ENCODE measurements around the gene TAS2R50. TPM values are rescaled to one million over a fixed set of nuclear protein-coding genes. Genes with fewer than 3 reads are reported as not detected.

The TAS2R50 gene
- total and polyA plus RNA-seq, 8 donors, result 0.40 to 0.74 (median 0.60) TPM; not detected in 2

DNA sequence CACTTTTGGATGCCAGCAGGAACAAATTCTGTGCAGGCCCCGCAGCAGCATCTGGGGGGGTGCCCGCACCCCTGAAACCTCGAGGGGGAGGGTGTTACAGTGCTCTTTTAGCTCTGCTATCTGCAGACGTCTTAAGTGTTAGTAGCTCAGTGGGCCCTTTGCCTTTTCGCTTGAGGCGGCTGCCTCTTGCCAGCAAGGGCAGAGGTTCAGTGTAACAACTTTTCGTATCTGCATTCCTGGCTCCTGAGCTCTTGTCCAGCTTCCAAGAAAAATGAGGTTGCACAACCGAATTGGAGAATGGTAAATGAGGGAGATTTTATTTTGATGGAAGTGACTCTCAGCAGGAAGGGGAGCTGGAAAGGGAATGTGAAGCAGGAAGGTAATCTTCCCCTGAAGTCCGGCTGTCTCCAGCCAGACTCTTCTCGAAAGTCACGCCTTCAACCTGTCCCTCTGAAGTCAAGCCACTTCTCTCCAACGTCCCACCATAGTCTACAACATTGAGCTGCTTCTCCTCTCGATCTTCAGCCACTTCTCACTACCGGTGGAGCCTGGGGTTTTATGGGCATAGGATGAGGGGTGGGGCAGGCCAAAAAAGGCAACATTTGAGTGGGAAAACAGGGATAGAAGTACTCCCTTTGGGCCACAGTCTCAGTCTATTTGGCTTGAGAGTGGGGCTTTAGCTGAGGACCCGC is 17.8 kb downstream of the TAS2R50 start:
- Histone ChIP-seq H3K9me3 (no peaks in the 10 kb centered on the region), H3K4me3 (no peak overlapping the region), H3K27ac (no peak overlapping the region), H3K4me1 (no peaks in the 10 kb centered on the region), H3K36me3 (no peaks in the 10 kb centered on the region), H3K27me3 (no peaks in the 10 kb centered on the region)
- TF ChIP-seq, protein P1, sequence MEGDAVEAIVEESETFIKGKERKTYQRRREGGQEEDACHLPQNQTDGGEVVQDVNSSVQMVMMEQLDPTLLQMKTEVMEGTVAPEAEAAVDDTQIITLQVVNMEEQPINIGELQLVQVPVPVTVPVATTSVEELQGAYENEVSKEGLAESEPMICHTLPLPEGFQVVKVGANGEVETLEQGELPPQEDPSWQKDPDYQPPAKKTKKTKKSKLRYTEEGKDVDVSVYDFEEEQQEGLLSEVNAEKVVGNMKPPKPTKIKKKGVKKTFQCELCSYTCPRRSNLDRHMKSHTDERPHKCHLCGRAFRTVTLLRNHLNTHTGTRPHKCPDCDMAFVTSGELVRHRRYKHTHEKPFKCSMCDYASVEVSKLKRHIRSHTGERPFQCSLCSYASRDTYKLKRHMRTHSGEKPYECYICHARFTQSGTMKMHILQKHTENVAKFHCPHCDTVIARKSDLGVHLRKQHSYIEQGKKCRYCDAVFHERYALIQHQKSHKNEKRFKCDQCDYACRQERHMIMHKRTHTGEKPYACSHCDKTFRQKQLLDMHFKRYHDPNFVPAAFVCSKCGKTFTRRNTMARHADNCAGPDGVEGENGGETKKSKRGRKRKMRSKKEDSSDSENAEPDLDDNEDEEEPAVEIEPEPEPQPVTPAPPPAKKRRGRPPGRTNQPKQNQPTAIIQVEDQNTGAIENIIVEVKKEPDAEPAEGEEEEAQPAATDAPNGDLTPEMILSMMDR (IDR thresholded peaks at IDR 0.05), result no peak
- FAIRE-seq, result no peak
- WGBS, 2 donors, result 65 to 71% methylated on average over 15 of the region's 15 CpGs
- peak in 3 of 6 donors; percentile 7 to 19 (median 15) for DNase-seq
- peak; percentile 27 to 78 (median 58) for ATAC-seq
- intact Hi-C loops (cut with DNase I), result no loop called here

DNA sequence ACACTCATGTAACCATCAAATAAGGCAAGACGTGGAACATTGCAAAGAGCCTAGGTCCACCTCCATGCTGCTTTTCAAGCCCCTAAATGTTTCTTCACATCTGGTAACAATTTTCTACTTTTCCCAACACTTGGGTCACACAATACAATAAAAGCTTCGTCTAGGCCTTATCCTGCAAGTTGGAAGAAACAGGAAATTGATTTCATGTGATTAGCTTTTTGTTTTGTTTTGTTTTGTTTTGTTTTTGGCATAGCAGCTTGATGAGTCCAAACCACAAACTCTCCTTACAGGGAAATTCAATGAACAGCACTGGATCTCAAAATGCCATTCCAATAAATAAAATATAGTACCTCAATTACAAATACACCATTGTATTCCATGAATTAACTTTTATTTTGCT is 19.3 kb downstream of the TAS2R50 start:
- Histone ChIP-seq H3K4me1 (no peaks in the 10 kb centered on the region), H3K27me3 (no peaks in the 10 kb centered on the region), H3K36me3 (no peaks in the 10 kb centered on the region), H3K27ac (no peak overlapping the region), H3K9me3 (no peaks in the 10 kb centered on the region), H3K4me3 (no peak overlapping the region)
- TF ChIP-seq, protein P1 (IDR thresholded peaks at IDR 0.05), result no peak
- FAIRE-seq, result no peak
- whole genome bisulfite sequencing, 2 donors, result 68 to 75% methylated on average over 2 of the region's 2 CpGs
- intact Hi-C loops (cut with DNase I), result no loop called here
- no peak for DNase-seq
- no peak for ATAC-seq

DNA sequence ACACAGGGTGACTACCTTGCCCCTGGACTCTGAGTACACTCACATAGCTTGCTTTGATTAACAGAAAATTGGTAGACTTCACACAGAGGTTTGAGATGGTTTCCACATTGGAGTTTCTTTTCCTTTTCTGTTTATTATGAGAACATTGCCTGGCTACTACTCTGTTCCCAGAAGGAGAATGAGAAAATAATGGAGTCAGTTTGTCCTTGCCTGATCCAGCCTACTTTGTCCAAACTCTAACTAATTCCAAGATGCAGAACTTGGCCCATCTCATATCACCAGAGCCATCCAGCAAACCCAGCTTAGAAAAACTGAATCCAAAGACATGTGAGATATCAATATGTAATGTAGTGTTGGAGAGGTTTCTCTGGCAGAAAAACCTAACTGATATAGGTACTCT is 20.4 kb downstream of the TAS2R50 start:
- Histone ChIP-seq H3K36me3 (no peaks in the 10 kb centered on the region), H3K27me3 (no peaks in the 10 kb centered on the region), H3K9me3 (no peaks in the 10 kb centered on the region), H3K27ac (no peak overlapping the region), H3K4me3 (no peak overlapping the region), H3K4me1 (no peaks in the 10 kb centered on the region)
- intact Hi-C loops (cut with DNase I), result no loop called here
- TF ChIP-seq, protein P1 (IDR thresholded peaks at IDR 0.05), result no peak
- no peak for DNase-seq
- FAIRE-seq, result no peak
- ATAC-seq, result no peak

DNA sequence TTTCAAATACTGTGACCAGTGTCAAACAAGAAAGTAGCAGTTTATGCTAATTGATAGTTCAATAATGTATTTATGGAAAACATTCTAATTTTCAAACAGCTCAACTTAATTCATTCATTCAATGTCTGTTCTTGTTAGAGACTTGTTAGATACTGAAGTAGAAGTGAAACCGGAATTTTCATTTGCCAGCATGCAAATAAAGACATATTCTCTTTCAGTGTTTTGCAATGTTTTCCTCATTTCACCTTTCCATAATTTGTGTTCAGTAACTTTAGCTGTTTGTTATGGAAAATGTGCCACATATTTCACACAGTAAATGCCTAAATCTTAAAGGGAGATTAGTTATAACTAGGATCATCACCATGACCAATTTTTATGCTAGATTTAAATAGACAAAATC is 21.2 kb downstream of the TAS2R50 start:
- DNase-seq (no peak), ATAC-seq (no peak), FAIRE-seq (no peak)
- intact Hi-C loops (cut with DNase I), result no loop called here
- Histone ChIP-seq H3K4me3 (no peak overlapping the region), H3K4me1 (no peaks in the 10 kb centered on the region), H3K27ac (no peak overlapping the region), H3K9me3 (no peaks in the 10 kb centered on the region), H3K36me3 (no peaks in the 10 kb centered on the region), H3K27me3 (no peaks in the 10 kb centered on the region)
- WGBS, 2 donors, result 94% methylated on average over 1 of the region's 1 CpG
- TF ChIP-seq, protein P1 (IDR thresholded peaks at IDR 0.05), result no peak

DNA sequence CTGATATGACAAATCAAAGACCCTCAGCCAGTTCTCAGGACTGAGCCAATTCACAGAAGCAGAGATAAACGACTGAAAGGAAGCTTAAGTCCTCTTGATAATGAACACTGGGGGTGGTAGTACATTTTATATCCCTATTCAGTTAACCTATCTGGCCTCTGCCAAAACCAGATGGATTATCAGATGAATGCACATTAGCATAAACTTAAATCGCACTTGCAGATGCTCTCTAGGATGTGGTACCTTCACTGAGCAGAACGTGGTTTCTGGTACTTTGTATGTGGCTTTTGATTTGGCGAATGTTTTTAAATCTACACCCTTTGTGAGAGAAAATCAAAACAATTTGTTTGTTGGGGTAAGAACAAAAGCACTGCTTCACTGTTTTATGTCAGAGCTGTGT is 26.5 kb downstream of the TAS2R50 start:
- FAIRE-seq (no peak), DNase-seq (no peak), ATAC-seq (no peak)
- Histone ChIP-seq H3K27ac (no peak overlapping the region), H3K9me3 (no peaks in the 10 kb centered on the region), H3K36me3 (no peaks in the 10 kb centered on the region), H3K4me3 (no peak overlapping the region), H3K4me1 (no peaks in the 10 kb centered on the region), H3K27me3 (no peaks in the 10 kb centered on the region)
- TF ChIP-seq, protein P1 (IDR thresholded peaks at IDR 0.05), result no peak
- WGBS, 2 donors, result 82 to 84% methylated on average over 4 of the region's 4 CpGs
- intact Hi-C loops (cut with DNase I), result no loop called here
